CD4-positive, alpha-beta T cell (primary cell): ENCODE results near the gene PDZRN3. TPM values are rescaled to one million over a fixed set of nuclear protein-coding genes. Genes with fewer than 3 reads are reported as not detected.

Experiments
- ATAC-seq: fragments of 200-7000 bp; cut with Tn5 transposase; one replicate; pipeline ENCODE4 v1.10.0; 2022; ENCODE audit warnings: mild to moderate bottlenecking; ENCODE audit not compliant: poor library complexity
- CTCF ChIA-PET: fragments of 350-600 bp; sonication (Branson Sonifier 250); formaldehyde crosslinking; loops from one replicate; lab custom pipeline; 2021; ENCODE audit warnings: antibody characterized with exemption, inconsistent platforms; lab: Charles Lee
- POLR2A ChIA-PET: fragments of 350-600 bp; sonication (Branson Sonifier 250); formaldehyde crosslinking; loops from one replicate; lab custom pipeline; 2021; ENCODE audit warnings: antibody characterized with exemption, inconsistent platforms; lab: Charles Lee
- DNase-seq, 14 experiments: peaks; one replicate each; pipeline ENCODE4 v3.0.0-alpha.2; 2013 to 2020; ENCODE audit warnings: mixed read lengths in 2 of 14
- H3K27ac ChIP-seq, 2 donors: one replicate each; pipeline versions ENCODE4 v1.5.1 to v1.7.0; 2013; ENCODE audit warnings: low read length in 2 of 2, low read depth in 1 of 2, mild to moderate bottlenecking in 1 of 2
- H3K27me3 ChIP-seq, 2 experiments: 1 replicate in 1 of 2; 2 replicates in 1 of 2; pipeline versions ENCODE4 v1.6.1 to v1.7.0; 2013; ENCODE audit warnings: low read length in 2 of 2, control low read depth in 1 of 2, mild to moderate bottlenecking in 1 of 2, moderate library complexity in 1 of 2; ENCODE audit not compliant: insufficient read depth in 2 of 2, control insufficient read depth in 1 of 2
- H3K36me3 ChIP-seq: one replicate; pipeline ENCODE4 v1.6.1; 2013; ENCODE audit warnings: low read length, control low read depth; ENCODE audit not compliant: insufficient read depth
- H3K4me1 ChIP-seq: one replicate; pipeline ENCODE4 v1.6.1; 2013; ENCODE audit warnings: low read length, control low read depth; ENCODE audit not compliant: insufficient read depth
- H3K4me3 ChIP-seq: one replicate; pipeline ENCODE4 v1.5.1; 2013; ENCODE audit warnings: mild to moderate bottlenecking, low read length, moderate library complexity
- H3K9me3 ChIP-seq, 2 experiments: 1 replicate in 1 of 2; 2 replicates in 1 of 2; pipeline versions ENCODE4 v1.6.1 to v1.7.0; 2013; ENCODE audit warnings: low read length in 2 of 2, mild to moderate bottlenecking in 2 of 2, control low read depth in 1 of 2, moderate library complexity in 1 of 2; ENCODE audit not compliant: control insufficient read depth in 1 of 2, insufficient read depth in 1 of 2
- H3K27ac Mint-ChIP-seq: one replicate; pipeline ENCODE4 v1.8.0; 2020; ENCODE audit warnings: mixed read lengths
- H3K27me3 Mint-ChIP-seq: one replicate; pipeline ENCODE4 v1.8.0; 2021; ENCODE audit warnings: mixed read lengths
- H3K36me3 Mint-ChIP-seq: one replicate; pipeline ENCODE4 v1.8.0; 2021; ENCODE audit warnings: low read depth, mixed read lengths
- H3K4me1 Mint-ChIP-seq: one replicate; pipeline ENCODE4 v1.8.0; 2021; ENCODE audit warnings: low read depth, mixed read lengths
- H3K4me3 Mint-ChIP-seq: one replicate; pipeline ENCODE4 v1.8.0; 2020; ENCODE audit warnings: mild to moderate bottlenecking, mixed read lengths
- H3K9me3 Mint-ChIP-seq: one replicate; pipeline ENCODE4 v1.8.0; 2020; ENCODE audit warnings: mixed read lengths
- intact Hi-C, 2 experiments: fragments of 100-400 bp; cut with DNase I in 1 of 2; cut with micrococcal nuclease in 1 of 2; formaldehyde crosslinking; loops; one replicate each; pipeline versions ENCODE4 v1.15.1 to v1.9.0; 2023 to 2025; cut with DNase I, micrococcal nuclease
- total RNA-seq, 174 experiments: library from RNA in 2 of 174; stranded (reverse) in 2 of 174; gene quantifications; one replicate each; pipeline ENCODE4 v1.2.3 and lab custom pipeline; 2021 to 2026
- TF ChIP-seq, protein P1 (sequence below): fragments of 200-600 bp; IDR thresholded peaks from one replicate; pipeline ENCODE4 v1.8.0; 2022; ENCODE audit warnings: antibody characterized with exemption, mild to moderate bottlenecking

Gene PDZRN3
- total RNA-seq, 2 experiments from 2014 or later = not detected

DNA sequence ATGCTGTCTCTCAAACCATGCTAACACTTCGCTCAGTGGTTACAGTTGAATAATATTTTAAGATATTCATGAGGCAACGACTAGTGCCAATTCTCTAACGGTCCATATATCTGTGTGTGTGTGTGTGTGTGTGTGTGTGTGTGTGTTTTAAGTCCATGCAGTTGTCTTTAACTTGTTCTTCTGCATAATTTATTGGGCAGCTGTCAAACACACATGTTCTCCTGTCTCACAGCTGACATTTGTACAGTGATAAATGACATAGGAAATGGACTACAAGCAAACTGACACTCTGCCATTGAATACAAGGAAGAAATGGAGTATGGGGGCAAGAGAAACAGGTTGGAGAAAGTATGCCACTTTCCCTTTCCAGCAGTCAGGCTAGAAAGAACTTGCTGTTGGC lies 172.0 kb downstream of the PDZRN3 start:
- Histone ChIP-seq H3K27ac (no peak overlapping the region), H3K4me3 (no peak overlapping the region), H3K27me3 (no peaks in the 10 kb centered on the region), H3K9me3 (no peaks in the 10 kb centered on the region), H3K4me1 (no peaks in the 10 kb centered on the region), H3K36me3 (no peaks in the 10 kb centered on the region)
- H3K9me3 Mint-ChIP-seq = no peaks in the 10 kb centered on the region
- no peak for ATAC-seq
- no peak overlapping the region for H3K27ac Mint-ChIP-seq
- intact Hi-C loops = no loop called here
- DNase-seq = no peak
- TF ChIP-seq, protein P1, sequence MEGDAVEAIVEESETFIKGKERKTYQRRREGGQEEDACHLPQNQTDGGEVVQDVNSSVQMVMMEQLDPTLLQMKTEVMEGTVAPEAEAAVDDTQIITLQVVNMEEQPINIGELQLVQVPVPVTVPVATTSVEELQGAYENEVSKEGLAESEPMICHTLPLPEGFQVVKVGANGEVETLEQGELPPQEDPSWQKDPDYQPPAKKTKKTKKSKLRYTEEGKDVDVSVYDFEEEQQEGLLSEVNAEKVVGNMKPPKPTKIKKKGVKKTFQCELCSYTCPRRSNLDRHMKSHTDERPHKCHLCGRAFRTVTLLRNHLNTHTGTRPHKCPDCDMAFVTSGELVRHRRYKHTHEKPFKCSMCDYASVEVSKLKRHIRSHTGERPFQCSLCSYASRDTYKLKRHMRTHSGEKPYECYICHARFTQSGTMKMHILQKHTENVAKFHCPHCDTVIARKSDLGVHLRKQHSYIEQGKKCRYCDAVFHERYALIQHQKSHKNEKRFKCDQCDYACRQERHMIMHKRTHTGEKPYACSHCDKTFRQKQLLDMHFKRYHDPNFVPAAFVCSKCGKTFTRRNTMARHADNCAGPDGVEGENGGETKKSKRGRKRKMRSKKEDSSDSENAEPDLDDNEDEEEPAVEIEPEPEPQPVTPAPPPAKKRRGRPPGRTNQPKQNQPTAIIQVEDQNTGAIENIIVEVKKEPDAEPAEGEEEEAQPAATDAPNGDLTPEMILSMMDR = no peak
- ChIA-PET POLR2A (no interaction called here), CTCF (no interaction called here)
- H3K4me3 Mint-ChIP-seq = no peak overlapping the region
- H3K27me3 Mint-ChIP-seq = no peaks in the 10 kb centered on the region
- no peaks in the 10 kb centered on the region for H3K36me3 Mint-ChIP-seq
- H3K4me1 Mint-ChIP-seq = no peaks in the 10 kb centered on the region

DNA sequence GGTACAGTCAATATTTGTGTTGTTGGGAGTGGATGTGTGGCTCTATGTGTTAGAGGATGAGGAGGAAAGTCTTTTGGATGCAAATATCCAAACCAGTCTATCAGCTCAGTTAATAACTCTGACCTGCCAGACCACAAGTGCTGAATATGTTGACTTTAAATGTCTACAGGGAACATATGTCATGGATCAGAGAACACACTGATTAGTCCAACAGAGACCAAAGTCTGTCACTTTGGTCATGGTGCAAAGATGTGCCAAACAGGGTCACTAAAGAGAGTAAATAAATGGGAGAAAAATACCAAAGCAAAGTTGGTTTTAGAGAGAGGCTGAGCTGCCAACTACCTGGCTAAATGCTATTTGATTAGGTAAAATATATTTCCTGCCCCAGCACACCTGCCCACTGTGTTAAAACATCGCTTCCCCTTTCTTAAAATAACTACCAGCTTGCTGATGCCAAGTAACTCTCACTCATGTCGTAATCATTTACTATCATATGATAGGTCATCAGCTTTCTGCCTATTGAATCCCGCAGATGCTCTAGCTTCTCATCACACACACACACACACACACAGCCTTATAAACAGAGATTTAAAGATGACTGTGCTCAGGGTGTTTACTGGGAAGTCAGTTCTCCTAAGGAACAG lies 173.3 kb downstream of the PDZRN3 start:
- POLR2A ChIA-PET = no interaction called here
- Mint-ChIP-seq H3K4me3 (no peak overlapping the region), H3K27ac (no peak overlapping the region), H3K9me3 (no peaks in the 10 kb centered on the region), H3K27me3 (no peaks in the 10 kb centered on the region), H3K4me1 (no peaks in the 10 kb centered on the region), H3K36me3 (no peaks in the 10 kb centered on the region)
- H3K27ac ChIP-seq = no peak overlapping the region
- H3K9me3 ChIP-seq = no peaks in the 10 kb centered on the region
- TF ChIP-seq, protein P1 = no peak
- CTCF ChIA-PET = no interaction called here
- H3K4me3 ChIP-seq = no peak overlapping the region
- ATAC-seq (no peak), DNase-seq (no peak)
- intact Hi-C loops = no loop called here
- H3K27me3 ChIP-seq = no peaks in the 10 kb centered on the region
- H3K36me3 ChIP-seq = no peaks in the 10 kb centered on the region
- no peaks in the 10 kb centered on the region for H3K4me1 ChIP-seq

DNA sequence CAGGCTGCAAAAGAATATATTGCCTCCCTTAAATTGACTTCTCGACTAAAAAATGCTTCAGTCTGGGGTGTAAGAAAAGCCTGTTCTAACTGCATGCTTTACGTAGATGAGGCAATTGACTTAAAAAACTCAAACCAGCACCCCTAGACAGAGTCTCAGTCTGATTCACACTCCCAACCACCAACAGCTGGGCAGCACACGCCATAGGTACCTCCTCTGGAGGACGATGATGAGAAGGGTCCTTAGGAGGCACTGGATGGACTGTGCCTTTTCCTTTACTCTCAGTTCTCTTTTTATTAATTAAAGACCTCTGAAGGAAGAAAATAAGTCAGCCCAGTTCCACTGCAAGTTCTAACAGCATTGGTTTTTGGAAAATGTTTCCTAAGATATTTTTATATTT lies 175.0 kb downstream of the PDZRN3 start:
- H3K9me3 Mint-ChIP-seq = no peaks in the 10 kb centered on the region
- H3K36me3 ChIP-seq = no peaks in the 10 kb centered on the region
- no peaks in the 10 kb centered on the region for H3K4me1 ChIP-seq
- no peaks in the 10 kb centered on the region for H3K36me3 Mint-ChIP-seq
- no peak overlapping the region for H3K4me3 ChIP-seq
- ATAC-seq (no peak), DNase-seq (no peak)
- no peak overlapping the region for H3K4me3 Mint-ChIP-seq
- no peak overlapping the region for H3K27ac Mint-ChIP-seq
- no peaks in the 10 kb centered on the region for H3K9me3 ChIP-seq
- TF ChIP-seq, protein P1 = no peak
- no peaks in the 10 kb centered on the region for H3K27me3 Mint-ChIP-seq
- no peaks in the 10 kb centered on the region for H3K27me3 ChIP-seq
- CTCF ChIA-PET = no interaction called here
- H3K4me1 Mint-ChIP-seq = no peaks in the 10 kb centered on the region
- intact Hi-C loops = no loop called here
- no peak overlapping the region for H3K27ac ChIP-seq
- POLR2A ChIA-PET = no interaction called here
